Measurements from ENCODE around the gene DOC2A. TPM values are rescaled to one million over a fixed set of nuclear protein-coding genes. Genes with fewer than 3 reads are reported as not detected.
"Not testable (repeated sequence)": the region's sequence is repeated elsewhere in the genome, so short reads cannot be mapped to it uniquely, and the experiment has no call there.

DOC2A gene
- total RNA-seq, 2 experiments from 2014 or later = 0.14 TPM

DNA sequence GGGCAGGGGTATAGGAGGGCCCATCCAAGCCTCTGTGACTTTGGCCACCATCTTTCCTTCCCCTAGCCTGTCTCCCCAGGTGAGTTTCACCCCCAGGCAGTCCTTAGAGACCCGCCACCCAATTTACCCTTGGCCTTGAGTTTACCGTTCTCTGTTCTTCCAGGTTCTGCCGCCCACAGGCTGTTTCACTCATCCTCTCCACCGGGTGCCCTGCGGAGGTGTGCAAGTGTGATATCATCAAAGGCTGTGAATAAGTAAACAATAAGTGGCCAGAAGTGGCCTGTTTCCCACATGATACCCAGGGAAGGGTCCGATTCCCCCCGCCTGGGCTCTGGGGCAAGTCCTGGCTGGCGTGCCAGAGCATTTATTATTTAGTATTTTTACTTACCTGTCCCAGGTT is 35.4 kb upstream of the DOC2A start:
- H3K36me3 ChIP-seq (ENCODE audit: insufficient read depth, low read length) = no peaks in the 10 kb centered on the region
- no peak for DNase-seq
- Mint-ChIP-seq H3K4me1 (ENCODE audit: low read depth) (no peaks in the 10 kb centered on the region), H3K27me3 (no peaks in the 10 kb centered on the region), H3K36me3 (ENCODE audit: low read depth) (no peaks in the 10 kb centered on the region), H3K27ac (no peak overlapping the region), H3K9me3 (no peaks in the 10 kb centered on the region), H3K4me3 (no peak overlapping the region)
- no peak for ATAC-seq (ENCODE audit: poor library complexity)
- no peak overlapping the region for H3K4me3 ChIP-seq (ENCODE audit: low read length)
- no peaks in the 10 kb centered on the region for H3K4me1 ChIP-seq (ENCODE audit: insufficient read depth, low read length)
- POLR2A ChIA-PET = no interaction called here
- no peaks in the 10 kb centered on the region for H3K9me3 ChIP-seq (ENCODE audit: control insufficient read depth in 1 of 2, insufficient read depth in 1 of 2, low read length in 2 of 2)
- intact Hi-C loops (cut with DNase I, micrococcal nuclease) = loop anchor here in 1 of 2 experiments (10.0 kb wide), 1 partner anchor 589 kb away; no protein-coding TSS in a partner anchor
- TF ChIP-seq, protein P1, sequence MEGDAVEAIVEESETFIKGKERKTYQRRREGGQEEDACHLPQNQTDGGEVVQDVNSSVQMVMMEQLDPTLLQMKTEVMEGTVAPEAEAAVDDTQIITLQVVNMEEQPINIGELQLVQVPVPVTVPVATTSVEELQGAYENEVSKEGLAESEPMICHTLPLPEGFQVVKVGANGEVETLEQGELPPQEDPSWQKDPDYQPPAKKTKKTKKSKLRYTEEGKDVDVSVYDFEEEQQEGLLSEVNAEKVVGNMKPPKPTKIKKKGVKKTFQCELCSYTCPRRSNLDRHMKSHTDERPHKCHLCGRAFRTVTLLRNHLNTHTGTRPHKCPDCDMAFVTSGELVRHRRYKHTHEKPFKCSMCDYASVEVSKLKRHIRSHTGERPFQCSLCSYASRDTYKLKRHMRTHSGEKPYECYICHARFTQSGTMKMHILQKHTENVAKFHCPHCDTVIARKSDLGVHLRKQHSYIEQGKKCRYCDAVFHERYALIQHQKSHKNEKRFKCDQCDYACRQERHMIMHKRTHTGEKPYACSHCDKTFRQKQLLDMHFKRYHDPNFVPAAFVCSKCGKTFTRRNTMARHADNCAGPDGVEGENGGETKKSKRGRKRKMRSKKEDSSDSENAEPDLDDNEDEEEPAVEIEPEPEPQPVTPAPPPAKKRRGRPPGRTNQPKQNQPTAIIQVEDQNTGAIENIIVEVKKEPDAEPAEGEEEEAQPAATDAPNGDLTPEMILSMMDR (IDR thresholded peaks at IDR 0.05) = no peak
- H3K27ac ChIP-seq (ENCODE audit: low read depth in 1 of 2, low read length in 2 of 2) = no peak overlapping the region
- CTCF ChIA-PET = no interaction called here
- no peaks in the 10 kb centered on the region for H3K27me3 ChIP-seq (ENCODE audit: control insufficient read depth in 1 of 2, insufficient read depth in 2 of 2, low read length in 2 of 2)

DNA sequence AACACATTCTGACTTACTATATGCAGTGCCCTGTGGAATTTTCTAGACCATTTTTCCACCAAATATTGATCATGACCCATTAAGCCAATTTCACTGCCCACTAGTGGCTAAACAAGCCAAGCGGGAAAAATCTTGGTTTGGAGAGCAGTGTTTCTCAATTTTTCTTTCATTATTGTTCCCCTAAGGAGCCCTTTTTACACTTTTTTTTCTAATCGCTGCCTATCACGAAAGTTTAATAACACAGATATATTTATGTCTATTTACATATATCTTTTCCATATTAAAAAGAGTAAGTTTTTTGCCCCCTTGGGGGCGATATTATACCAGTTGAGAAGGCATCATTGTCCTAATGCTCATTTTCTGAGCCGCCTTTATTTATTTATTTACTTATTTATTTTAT is 31.0 kb upstream of the DOC2A start:
- H3K27ac ChIP-seq (ENCODE audit: low read depth in 1 of 2, low read length in 2 of 2) = no peak overlapping the region
- H3K27me3 ChIP-seq (ENCODE audit: control insufficient read depth in 1 of 2, insufficient read depth in 2 of 2, low read length in 2 of 2) = no peaks in the 10 kb centered on the region
- Mint-ChIP-seq H3K27me3 (peaks cover 4% of the 10 kb centered on the region), H3K27ac (no peak overlapping the region), H3K36me3 (ENCODE audit: low read depth) (no peaks in the 10 kb centered on the region), H3K4me3 (no peak overlapping the region), H3K9me3 (no peaks in the 10 kb centered on the region), H3K4me1 (ENCODE audit: low read depth) (no peaks in the 10 kb centered on the region)
- no peak for ATAC-seq (ENCODE audit: poor library complexity)
- TF ChIP-seq, protein P1 (IDR thresholded peaks at IDR 0.05) = peak; percentile 53
- no peak overlapping the region for H3K4me3 ChIP-seq (ENCODE audit: low read length)
- ChIA-PET POLR2A (no interaction called here), CTCF (interaction anchor here (2.4 kb wide), 1 partner anchor 13 kb away, joined by 10 read pairs; no protein-coding TSS in a partner anchor)
- H3K4me1 ChIP-seq (ENCODE audit: insufficient read depth, low read length) = no peaks in the 10 kb centered on the region
- H3K36me3 ChIP-seq (ENCODE audit: insufficient read depth, low read length) = no peaks in the 10 kb centered on the region
- peak in 3 of 14 experiments; percentile 45 to 53 (median 45) for DNase-seq
- no peaks in the 10 kb centered on the region for H3K9me3 ChIP-seq (ENCODE audit: control insufficient read depth in 1 of 2, insufficient read depth in 1 of 2, low read length in 2 of 2)
- intact Hi-C loops (cut with DNase I, micrococcal nuclease) = loop anchor here in 1 of 2 experiments (10.0 kb wide), 1 partner anchor 593 kb away; no protein-coding TSS in a partner anchor

DNA sequence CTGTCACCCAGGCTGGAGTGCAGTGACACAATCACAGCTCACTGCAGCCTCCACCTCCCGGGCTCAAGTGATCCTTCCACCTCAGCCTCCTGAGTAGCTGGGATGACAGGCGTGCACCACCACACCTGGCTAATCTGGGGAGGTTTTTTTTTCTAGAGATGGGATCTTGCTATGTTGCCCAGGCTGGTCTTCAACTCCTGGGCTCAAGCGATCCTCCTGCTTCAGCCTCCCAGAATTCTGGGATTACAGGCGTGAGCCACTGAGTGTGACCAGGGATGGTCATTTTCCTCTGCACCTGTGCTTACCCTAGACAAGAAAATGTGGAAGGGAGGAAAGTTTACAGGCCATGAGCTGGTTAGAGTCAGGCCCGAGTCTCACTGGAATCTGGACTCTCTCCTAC is 29.9 kb upstream of the DOC2A start:
- POLR2A ChIA-PET; H3K36me3 Mint-ChIP-seq (ENCODE audit: low read depth); H3K9me3 ChIP-seq (ENCODE audit: control insufficient read depth in 1 of 2, insufficient read depth in 1 of 2, low read length in 2 of 2); ATAC-seq (ENCODE audit: poor library complexity); H3K4me3 ChIP-seq (ENCODE audit: low read length); H3K27ac Mint-ChIP-seq; H3K9me3 Mint-ChIP-seq; H3K4me3 Mint-ChIP-seq; H3K4me1 Mint-ChIP-seq (ENCODE audit: low read depth); CTCF ChIA-PET; H3K4me1 ChIP-seq (ENCODE audit: insufficient read depth, low read length); H3K36me3 ChIP-seq (ENCODE audit: insufficient read depth, low read length); H3K27me3 ChIP-seq (ENCODE audit: control insufficient read depth in 1 of 2, insufficient read depth in 2 of 2, low read length in 2 of 2); DNase-seq; H3K27ac ChIP-seq (ENCODE audit: low read depth in 1 of 2, low read length in 2 of 2): not testable (repeated sequence)
- H3K27me3 Mint-ChIP-seq = peaks cover 10% of the 10 kb centered on the region
- intact Hi-C loops (cut with DNase I, micrococcal nuclease) = loop anchor here in 1 of 2 experiments (10.0 kb wide), 1 partner anchor 594 kb away; no protein-coding TSS in a partner anchor

DNA sequence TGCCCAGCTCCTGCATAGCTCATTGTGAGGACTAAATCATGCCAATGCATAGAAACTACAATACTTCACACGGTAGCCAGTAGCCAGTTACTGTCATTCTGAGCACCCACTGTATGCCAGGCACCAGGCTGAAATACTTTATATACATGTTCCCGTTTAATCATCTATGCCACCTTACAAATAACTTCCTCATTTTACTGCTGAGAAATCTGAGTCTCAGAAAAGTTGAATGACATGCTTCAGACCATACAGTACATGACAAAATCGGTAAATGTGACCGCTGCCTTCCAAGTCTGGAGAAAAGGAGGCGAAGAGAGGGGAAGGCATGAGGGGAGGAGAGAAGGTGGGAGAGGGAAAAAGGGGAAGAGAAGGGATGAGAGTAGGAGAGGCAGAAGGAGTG is 29.4 kb upstream of the DOC2A start:
- no peaks in the 10 kb centered on the region for H3K36me3 ChIP-seq (ENCODE audit: insufficient read depth, low read length)
- no peak for DNase-seq
- H3K4me1 Mint-ChIP-seq (ENCODE audit: low read depth) = no peaks in the 10 kb centered on the region
- no peaks in the 10 kb centered on the region for H3K27me3 ChIP-seq (ENCODE audit: control insufficient read depth in 1 of 2, insufficient read depth in 2 of 2, low read length in 2 of 2)
- no peak for ATAC-seq (ENCODE audit: poor library complexity)
- TF ChIP-seq, protein P1 (IDR thresholded peaks at IDR 0.05) = no peak
- H3K36me3 Mint-ChIP-seq (ENCODE audit: low read depth) = no peaks in the 10 kb centered on the region
- no peaks in the 10 kb centered on the region for H3K4me1 ChIP-seq (ENCODE audit: insufficient read depth, low read length)
- ChIA-PET CTCF (no interaction called here), POLR2A (no interaction called here)
- no peak overlapping the region for H3K4me3 Mint-ChIP-seq
- no peak overlapping the region for H3K4me3 ChIP-seq (ENCODE audit: low read length)
- intact Hi-C loops (cut with DNase I, micrococcal nuclease) = loop anchor here in 1 of 2 experiments (10.0 kb wide), 1 partner anchor 595 kb away; no protein-coding TSS in a partner anchor
- no peak overlapping the region for H3K27ac ChIP-seq (ENCODE audit: low read depth in 1 of 2, low read length in 2 of 2)
- no peaks in the 10 kb centered on the region for H3K9me3 Mint-ChIP-seq
- H3K27ac Mint-ChIP-seq = no peak overlapping the region
- peaks cover 10% of the 10 kb centered on the region for H3K27me3 Mint-ChIP-seq
- no peaks in the 10 kb centered on the region for H3K9me3 ChIP-seq (ENCODE audit: control insufficient read depth in 1 of 2, insufficient read depth in 1 of 2, low read length in 2 of 2)

All from CD4-positive, alpha-beta T cell (primary cell).